D341Med (cell line): ENCODE measurements around the gene FASTKD2.

ENCODE experiments used
- DNase-seq: peaks from one replicate; pipeline ENCODE4 v3.0.0; 2012; ENCODE audit warnings: low spot score

Gene FASTKD2

GRCh38 chr2:206837775-206838174, 72.4 kb downstream of the FASTKD2 start:
- no peak for DNase-seq

- no peak for DNase-seq
Measured at GRCh38 chr2:206838690-206839089, 73.3 kb downstream of the FASTKD2 start.

- no peak for DNase-seq
Measured at GRCh38 chr2:206840999-206841398, 75.6 kb downstream of the FASTKD2 start.
